NCI-H526 treated with DMSO at 0.1 percent for 48 hours (cell line): ENCODE measurements around the gene UBB.

Experiments
- DNase-seq: peaks from one replicate; lab custom pipeline; 2025; lab: John Stamatoyannopoulos, UW

UBB gene

DNA sequence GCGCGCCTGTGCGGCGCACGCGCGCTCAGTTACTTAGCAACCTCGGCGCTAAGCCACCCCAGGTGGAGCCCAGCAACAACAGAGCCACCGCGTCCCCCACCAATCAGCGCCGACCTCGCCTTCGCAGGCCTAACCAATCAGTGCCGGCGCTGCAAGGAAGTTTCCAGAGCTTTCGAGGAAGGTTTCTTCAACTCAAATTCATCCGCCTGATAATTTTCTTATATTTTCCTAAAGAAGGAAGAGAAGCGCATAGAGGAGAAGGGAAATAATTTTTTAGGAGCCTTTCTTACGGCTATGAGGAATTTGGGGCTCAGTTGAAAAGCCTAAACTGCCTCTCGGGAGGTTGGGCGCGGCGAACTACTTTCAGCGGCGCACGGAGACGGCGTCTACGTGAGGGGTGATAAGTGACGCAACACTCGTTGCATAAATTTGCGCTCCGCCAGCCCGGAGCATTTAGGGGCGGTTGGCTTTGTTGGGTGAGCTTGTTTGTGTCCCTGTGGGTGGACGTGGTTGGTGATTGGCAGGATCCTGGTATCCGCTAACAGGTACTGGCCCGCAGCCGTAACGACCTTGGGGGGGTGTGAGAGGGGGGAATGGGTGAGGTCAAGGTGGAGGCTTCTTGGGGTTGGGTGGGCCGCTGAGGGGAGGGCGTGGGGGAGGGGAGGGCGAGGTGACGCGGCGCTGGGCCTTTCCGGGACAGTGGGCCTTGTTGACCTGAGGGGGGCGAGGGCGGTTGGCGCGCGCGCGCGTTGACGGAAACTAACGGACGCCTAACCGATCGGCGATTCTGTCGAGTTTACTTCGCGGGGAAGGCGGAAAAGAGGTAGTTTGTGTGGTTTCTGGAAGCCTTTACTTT is at the start of gene UBB:
Gene UBB, plus strand, starts transcription at position 452 of the 856 bp plus-strand sequence. CDS start 817 bp downstream, outside the sequence.
- DNase-seq = peak; percentile 90

DNA sequence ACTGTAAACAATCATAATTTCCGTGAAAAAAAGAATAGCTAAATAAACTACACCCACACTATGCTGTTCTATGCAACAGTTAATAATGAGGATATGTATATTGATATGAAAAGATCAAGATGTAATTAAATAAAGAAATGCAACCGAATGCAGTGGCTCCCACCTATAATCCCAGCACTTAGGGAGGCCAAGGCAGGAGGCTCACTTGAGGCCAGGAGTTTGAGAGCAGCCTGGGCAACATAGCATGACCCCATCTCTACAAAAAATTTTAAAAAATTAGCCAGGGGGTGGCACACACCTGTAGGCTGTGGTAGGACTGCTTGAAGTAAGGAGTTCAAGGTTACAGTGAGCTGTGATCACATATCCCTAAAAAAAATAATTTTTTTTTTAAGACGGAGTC is 42.5 kb upstream of the UBB start:
- no peak for DNase-seq

DNA sequence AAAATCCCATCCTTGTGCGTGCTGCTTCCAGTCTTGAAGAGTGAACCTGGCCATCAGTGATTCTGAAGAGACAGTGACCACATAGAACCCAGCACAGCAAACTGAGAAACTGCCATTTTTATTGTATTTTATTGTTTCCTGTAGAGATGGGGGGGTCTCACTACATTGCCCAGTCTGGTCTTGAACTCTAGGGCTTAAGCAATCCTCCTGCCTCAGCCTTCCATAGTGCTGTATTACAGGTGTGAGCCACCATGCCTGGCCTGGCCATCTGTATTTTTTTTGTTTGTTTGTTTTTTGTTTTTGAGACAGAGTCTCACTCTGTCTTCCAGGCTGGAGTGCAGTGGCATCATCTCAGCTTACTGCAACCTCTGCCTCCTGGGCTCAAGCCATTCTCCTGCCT is 41.5 kb upstream of the UBB start:
- DNase-seq = no peak

DNA sequence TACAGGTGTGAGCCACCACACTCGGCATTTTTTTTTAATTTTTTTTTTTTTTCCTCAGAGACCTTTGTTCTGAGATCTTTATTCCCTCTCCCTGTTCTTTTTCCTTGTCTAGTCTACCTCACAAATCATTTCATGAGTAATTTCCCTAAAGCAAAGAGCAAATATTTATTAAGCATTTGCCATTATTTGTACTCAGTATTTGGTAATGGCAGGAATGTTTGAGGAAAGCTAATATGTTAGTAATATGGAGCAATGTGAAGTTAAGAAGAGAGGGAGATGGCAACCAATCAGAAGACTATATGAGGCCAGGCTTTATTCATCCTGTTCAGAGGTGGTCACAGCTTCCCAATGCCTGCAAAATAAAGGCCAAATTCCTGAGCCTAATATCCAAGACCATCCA is 40.9 kb upstream of the UBB start:
- no peak for DNase-seq

DNA sequence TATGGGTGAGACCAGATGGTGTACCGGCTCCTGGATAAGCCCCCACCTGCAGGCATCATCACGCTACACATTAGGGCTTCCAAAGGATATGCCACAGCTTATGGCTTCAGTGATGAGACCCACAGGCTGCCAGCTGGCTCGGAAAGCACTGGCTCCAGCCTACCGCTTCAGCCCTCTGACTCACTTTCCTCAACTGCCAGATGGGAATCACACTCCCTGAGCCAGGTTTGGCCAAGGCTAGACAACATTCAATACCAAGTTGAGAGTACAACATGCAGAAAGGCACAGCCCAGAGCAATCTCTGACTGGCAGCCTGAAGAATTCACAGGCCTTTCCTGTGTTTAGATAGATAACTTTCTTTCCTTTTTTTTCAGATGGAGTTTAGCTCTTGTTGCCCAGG is 37.9 kb upstream of the UBB start:
- no peak for DNase-seq

DNA sequence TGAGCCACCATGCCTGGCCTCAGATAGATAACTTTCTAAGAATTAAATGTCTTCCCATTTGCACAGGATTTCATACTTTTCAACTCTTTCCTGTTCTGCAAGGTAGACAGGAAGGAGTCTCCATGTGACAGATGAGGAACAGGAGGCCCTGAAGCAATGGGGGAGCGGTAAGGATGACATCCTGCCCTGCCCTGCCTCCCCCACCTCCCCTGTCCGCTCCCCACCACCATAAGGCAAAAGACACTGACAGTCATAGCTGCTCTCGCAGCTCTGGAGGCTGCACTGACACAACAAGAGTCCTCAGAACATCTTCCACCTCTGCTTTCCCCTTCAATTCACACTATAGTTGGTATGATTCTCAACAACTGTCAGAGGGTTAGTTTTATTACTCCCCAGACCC is 37.3 kb upstream of the UBB start:
- no peak for DNase-seq

DNA sequence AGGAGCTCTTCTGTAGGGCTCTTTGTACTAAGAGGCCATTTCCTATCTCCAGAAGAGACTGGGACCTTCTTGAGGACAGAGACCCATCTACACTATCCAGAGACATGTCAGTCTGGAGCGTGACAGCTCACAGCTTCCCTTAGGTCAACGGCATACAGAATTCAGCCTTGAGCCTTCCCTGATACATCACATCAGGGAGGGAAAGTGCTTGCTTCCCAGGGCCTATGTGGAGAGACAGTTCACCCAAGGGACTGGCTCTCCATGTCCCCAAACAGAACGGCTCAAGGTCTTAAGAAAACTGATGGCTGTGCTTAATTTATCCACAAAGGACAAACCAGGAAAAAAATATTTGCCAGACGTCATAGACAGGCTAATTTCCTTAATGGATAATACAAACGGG is 35.3 kb upstream of the UBB start:
- DNase-seq = no peak

DNA sequence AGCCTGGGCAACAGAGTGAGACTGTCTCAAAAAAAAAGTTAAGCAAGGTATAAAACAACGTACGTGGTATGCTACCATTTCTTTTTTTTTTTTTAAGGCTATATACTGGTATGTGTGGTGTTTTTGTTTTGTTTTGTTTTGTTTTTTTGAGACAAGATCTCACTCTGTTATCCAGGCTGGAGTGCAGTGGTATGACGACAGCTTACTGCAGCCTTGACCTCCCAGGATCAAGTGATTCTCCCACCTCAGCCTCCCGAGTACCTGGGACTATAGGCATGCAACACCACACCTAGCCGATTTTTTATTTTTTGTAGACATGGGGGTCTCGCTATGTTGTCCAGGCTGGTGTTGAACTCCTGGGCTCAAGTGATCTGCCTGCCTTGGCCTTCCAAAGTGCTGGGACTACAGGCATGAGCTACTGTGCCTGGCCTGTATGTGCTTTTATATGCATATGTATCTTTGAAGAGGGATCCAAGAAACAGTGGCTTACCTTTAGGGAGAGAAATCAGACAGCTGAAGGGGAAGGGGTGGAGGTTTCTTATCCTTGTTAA is 34.1 kb upstream of the UBB start:
- DNase-seq = no peak

DNA sequence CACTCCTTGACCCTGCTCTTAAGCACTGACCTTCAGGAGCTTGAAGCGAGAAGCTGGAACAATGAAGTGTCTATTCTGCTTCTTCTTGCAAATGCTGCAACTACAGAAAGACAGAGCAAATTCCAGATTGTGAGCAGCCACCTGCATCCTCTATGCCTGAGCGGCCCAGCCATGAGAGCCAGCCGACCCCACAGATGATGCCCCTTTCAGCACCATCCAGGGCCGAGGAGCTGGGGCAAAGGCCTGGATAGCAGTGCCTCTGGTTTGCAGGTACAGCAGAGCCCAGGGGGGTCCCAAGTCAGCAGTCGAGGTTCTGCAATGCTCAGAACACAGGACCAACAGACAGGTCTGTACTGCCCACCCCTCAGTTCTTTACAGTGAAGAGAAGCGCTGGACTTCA is 32.3 kb upstream of the UBB start:
- DNase-seq = no peak

DNA sequence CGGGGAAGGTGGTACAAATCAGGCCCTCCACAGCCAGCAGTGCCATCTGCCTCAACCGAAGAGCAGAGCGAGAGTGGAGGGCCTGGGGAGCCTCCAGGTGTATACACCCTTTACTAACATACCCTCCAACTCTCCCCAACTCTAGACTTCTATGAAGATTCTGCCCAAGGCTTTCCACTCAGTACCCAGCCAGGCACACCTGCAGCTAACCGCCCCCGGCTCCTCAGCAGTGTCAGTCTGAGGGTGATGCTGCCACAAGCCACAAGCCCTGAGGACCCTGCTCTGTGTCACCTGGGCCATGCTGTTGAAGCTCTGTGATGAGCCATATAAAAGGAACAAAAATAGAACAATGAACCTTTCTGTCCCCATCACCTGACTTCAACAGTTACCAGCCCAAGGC is 31.5 kb upstream of the UBB start:
- DNase-seq = no peak

DNA sequence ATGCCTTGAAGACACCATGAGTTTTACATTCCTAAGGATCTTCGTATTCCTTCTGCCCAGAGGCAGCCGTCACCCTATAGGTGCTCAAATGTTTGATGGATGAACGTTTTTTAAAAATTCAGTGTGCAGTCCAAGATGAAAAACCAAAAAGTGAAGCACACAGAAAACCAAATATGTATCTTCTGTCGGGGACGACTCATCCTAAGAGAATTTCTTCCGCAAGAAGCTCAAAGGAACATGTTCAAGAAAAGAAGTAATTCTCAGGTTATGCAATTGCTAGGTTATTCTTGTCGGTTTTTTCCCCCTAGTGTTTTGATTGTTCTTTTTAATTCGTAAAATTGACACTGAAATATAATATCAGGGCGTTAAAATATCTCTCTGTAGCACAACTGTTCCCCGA is 29.1 kb upstream of the UBB start:
- DNase-seq = no peak

DNA sequence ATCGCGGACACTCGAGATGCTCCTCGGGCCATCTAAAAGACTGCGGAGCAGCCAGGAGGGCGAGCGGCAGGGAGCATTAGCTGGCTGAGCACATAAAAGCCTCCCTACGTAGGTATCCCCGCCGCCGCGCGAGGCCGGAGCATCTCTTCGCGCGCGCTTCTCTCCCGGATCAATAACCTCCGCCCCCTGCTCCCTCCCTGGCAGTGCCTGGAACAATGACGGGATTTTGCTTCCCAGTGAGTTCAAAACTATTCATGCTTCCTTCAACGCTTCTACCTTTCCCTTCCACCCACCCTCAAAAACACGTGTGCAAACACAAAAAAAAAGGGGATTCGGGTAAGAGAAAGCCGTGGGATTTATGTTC is 28.6 kb upstream of the UBB start:
- DNase-seq = peak; percentile 38

DNA sequence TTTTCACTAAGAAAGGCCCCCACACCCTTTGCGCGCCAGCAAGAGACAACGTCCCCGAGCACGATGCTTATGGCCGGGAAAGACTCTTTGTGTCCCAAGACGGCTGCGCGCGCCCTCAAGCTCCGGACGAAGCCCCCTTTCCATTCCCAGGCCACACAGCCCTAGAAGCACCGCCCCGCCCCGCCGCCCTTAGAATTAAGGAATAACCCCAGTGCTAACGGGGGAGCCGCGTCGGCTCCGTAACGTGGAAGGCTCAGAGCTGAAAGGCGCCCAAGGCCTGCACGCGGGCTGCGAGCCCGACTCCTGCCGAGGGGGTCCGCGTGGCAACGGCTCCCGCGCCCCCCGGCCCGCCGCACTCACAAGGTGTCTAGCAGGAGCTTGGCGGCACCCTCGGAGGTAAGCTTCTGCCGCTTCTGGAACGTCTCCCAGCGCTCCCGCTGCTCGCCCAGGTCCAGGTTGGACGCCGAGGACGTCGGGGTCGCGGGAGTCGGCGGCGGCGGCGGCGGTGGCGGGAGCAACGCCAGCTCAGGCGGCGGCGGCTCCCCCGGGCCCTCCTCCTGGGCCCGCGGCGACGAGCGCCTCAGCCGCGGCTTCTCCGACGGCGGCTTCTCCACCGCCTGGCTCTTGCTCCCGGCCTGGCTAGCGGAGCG is 28.1 kb upstream of the UBB start:
- no peak for DNase-seq

DNA sequence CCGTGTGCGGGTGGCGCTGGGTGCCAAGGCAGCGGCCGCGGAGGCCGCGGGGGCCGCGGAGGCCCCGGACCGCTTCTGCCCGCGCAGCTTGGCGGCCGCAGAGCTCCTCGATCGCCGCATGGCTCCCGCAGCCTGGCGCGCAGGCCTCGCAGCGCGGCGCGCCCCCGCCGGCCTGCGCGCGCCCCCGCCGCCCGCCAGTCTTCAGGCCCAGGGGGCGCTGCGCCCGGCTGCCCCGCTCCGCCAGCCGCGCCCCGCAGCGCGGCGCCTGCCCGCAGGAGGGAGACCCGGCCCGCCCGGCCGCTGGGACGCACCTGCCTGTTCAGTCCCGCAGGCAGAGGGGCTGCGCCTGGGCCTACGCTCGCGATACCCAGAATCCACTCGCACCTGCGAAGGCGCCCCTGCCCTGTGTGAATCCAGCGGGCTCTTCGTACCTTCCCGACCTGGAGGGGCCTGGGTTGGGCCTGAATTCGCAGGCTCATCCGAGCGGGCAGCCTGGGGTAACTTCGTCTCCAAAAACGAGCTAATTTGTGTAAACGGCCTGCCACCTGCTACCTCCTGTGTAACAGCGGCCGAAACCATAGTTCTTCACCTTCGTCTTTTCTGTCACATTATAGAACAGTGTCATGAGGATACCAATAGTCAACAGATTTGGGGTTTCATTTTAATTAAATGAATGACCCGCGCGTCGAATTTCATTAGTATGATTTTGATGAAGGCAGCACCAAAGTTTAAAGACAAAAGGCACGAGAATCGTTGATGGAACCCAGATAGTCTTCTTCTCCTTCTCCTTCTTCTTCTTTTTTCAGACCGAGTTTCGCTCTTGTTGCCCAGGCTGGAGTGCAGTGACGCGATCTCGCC is 27.3 kb upstream of the UBB start, which contains the start of gene CENPV:
Gene CENPV, minus strand, starts transcription at position 153 of the 858 bp plus-strand sequence. Its CDS starts 33 bp downstream, at position 120.
- DNase-seq = peak; percentile 70

DNA sequence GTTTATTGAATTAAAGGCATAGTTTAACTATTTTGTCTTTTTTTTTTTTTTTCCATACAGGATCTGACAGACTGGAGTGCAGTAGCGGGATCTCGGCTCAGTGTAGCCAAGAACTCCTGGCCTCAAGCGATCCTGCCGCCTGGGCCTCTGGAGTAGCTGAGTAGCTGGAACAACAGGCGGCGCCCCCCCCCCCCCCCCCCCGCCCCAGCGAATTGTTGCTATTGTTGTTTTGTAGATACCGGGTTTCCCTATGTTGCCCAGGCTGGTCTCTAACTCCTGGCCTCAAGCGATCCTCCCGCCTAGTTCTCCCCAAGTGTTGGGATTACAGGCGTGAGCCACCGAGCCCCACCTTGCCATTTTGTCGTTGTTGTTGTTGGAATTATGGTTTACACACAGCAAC is 26.3 kb upstream of the UBB start:
- DNase-seq = no peak

DNA sequence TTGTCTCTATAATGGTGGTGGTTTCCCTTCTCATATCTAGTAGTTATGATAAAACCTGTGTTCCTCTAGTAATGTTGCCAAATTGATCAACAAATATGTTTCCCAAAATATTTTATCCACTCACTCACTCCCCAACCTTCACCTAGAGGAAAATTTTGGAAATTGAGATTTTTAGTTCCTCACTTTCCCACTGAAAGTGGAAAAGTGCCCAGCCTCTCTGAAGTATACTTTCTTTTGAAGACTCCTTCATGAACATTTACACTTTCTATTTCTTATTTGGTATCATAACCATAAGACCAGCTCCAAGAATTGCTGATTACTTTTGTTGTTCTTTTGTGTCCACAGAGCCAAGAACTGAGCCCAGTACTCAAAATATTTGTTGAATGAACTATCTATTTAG is 22.5 kb upstream of the UBB start:
- DNase-seq = no peak

DNA sequence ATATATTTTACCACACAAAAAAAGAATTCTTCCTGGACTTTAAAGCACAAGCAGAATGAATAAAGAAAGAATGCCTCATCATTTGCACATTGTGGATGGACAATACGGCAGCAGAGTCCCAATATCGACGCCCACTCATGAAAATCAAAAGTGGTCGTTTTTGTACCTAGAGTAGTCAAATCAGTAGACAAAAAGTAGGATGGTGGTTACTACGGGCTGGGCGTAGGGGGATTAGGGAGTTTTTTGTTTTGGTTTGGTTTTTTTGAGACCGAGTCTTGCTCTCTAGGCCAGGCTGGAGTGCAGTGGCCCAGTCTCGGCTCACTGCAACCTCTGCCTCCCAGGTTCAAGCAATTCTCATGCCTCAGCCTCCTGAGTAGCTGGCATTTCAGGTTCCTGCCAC is 19.0 kb upstream of the UBB start:
- DNase-seq = no peak

DNA sequence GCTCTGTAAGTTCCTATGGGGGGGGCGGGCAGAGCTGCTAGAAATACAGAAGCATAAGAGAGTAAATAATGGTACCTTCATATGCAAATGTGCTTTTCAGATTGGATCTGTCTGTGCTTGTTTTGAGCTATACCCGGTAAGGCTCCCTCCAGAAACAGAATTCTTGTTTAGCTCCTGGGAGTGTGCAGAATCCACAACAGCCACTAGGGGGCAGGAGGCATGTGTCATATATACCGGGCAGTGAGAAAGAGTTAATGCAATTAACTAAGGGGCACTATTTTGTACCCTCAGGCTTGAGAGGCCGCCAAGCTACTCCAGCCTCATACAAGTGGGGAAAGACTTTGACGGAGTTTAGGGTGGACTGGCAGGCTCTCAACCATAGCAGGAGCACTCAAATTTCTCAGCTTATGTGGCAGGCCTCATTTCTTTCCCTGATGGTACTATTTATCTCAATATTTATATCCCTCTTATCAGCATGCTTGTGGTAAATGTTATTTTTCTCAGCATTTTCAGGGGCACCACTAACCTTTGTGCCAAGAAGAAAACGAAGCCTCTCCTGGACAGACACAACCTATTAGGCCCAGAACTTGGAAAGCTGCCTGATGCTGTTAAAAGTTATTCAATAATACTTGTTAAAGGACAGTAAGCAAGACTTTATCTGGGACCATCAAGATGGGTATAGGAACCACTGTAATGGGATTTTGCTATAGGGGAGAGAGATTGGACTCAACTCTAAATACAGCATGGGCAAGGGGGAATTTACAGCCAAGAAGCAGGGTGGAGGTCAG is 16.9 kb upstream of the UBB start:
- DNase-seq = peak; percentile 83

DNA sequence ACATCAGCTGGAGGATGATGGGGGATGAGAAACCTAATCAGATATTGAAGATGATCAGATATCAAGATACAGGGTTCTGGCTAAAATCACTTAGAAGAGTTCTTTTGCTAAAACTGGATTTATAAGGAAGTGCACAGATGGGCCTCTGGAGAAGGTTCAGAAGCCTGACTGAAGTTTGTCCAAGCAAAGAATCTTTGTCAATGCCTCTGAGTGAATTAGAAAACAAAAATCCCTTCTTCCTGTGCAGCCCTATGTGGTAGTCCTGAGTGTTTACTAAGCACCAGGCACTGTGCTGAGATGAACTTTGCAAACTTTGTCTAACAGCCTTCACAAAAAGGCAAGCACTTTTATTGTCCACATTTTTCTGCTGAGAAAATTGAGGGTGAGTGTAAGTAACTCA is 16.3 kb upstream of the UBB start:
- no peak for DNase-seq

DNA sequence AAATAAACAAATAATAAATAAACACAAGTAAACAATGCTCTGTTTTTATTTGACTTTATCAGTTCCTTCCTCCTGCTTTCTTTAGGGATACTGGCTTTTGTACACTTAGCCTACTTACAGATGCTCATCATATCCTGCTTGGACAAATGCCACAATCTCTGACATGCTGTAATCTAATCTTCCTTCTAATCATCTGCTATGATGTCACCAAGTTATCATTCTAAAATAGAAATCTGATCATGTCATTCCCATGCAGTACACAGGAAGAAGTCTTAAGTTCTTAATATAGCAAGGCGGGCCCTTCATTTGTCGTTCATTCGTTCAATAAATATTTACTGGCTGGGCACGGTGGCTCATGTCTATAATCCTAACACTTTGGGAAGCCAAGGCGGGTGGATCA is 9.1 kb upstream of the UBB start:
- no peak for DNase-seq

DNA sequence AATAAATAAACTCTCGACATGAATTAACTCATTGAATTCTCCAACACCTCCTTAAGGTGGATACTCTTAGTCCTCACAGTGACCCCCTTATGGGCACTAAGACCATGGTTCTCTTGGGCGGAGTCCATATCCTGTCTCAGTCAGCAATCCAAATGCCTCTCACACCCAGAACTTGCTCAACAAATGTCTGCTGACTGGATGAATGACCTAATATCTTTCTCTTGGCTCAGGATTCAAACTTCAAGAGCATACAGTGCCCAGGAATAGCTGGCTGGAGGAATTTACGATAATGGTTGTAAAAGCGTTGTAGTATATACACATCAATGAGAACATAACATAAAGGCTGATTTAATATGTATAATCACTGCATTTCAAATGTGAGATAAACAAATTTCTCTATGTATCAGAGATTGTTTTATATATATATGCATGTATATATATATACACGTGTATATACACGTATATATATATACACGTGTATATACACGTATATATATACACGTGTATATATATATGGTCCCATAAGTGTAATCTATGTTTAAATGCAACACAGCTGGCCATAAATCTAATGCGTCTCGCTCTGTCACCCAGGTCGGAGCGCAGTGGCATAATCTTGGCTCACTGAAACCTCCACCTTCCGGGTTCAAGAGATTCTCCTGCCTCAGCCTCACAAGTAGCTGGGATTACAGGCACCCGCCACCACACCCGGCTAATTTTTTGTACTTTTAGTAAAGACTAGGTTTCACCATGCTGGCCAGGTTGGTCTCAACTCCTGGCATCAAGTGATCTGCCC is 6.5 kb upstream of the UBB start:
- DNase-seq = no peak
